ENCODE data around the gene POLR3F.
"Not testable (repeated sequence)": the region's sequence is repeated elsewhere in the genome, so short reads cannot be mapped to it uniquely, and the experiment has no call there.

The POLR3F gene

GRCh38 chr20:18515973-18516372 is 48.8 kb downstream of the POLR3F start:
- H3K27ac ChIP-seq = no peak overlapping the region
- TF ChIP-seq, protein P1, sequence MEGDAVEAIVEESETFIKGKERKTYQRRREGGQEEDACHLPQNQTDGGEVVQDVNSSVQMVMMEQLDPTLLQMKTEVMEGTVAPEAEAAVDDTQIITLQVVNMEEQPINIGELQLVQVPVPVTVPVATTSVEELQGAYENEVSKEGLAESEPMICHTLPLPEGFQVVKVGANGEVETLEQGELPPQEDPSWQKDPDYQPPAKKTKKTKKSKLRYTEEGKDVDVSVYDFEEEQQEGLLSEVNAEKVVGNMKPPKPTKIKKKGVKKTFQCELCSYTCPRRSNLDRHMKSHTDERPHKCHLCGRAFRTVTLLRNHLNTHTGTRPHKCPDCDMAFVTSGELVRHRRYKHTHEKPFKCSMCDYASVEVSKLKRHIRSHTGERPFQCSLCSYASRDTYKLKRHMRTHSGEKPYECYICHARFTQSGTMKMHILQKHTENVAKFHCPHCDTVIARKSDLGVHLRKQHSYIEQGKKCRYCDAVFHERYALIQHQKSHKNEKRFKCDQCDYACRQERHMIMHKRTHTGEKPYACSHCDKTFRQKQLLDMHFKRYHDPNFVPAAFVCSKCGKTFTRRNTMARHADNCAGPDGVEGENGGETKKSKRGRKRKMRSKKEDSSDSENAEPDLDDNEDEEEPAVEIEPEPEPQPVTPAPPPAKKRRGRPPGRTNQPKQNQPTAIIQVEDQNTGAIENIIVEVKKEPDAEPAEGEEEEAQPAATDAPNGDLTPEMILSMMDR (IDR thresholded peaks at IDR 0.05) = no peak
- H3K4me3 ChIP-seq = no peak overlapping the region
- no peak for DNase-seq (ENCODE audit: low spot score)

DNA sequence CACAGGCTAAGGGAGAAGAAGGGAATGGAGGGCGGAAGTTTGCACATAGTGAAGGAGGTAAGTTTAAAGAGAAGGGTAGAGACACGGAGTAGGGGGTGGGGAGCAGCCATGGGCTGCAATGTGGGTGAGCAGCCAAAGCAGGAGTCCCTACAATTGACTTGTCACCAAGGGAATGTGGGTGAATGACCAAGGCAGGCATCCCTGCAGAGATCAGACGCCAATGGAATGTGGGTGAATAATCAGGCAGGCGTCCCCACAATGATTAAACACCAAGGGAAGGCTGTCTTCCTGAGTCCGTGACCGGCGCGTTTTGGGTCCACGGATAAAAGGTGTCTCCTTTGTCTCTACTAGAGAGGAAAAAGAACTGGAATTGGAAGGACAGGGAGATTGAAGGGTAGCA is 54.9 kb downstream of the POLR3F start:
- H3K27ac ChIP-seq; H3K4me3 ChIP-seq; DNase-seq (ENCODE audit: low spot score): not testable (repeated sequence)

DNA sequence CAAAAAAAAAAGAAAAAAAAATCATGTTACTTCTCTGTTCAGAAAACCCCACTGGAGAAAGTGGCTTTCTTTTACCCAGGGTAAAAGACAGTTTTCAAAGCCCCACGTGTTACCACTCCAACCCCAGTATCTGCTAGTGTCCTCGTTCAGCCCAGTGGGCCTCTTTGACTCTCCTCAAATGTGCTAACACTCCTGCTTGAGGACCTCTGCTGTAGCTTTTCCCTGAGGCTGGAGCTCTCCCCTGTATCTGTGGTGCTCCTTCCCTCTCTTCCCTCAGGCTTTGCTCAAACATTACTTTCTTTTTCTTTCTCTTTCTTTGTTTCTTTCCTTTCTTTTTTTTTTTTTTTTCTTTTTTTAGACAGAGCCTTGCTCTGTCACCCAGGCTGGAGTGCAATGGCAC is 55.9 kb downstream of the POLR3F start:
- TF ChIP-seq, protein P1 (IDR thresholded peaks at IDR 0.05) = no peak
- H3K4me3 ChIP-seq = no peak overlapping the region
- DNase-seq (ENCODE audit: low spot score) = no peak
- H3K27ac ChIP-seq = no peak overlapping the region

DNA sequence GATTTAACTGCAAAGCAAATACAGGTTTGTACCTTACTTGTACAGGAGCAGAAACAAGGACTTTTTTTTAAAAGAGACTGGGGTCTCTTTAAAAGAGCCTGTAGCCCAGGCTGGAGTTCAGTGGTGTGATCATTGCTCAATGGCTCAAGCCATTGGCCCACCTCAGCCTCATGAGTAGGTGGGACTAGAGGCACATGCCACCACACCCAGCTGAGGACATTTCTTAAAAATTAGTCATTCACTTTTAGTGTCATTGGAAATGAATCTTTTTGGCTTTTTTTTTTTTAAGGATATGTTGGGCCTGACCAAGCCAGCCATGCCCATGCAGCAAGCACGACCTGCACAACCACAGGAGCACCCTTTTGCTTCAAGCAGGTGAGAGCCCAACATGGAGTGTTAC is 57.5 kb downstream of the POLR3F start:
- TF ChIP-seq, protein P1 (IDR thresholded peaks at IDR 0.05) = no peak
- DNase-seq (ENCODE audit: low spot score) = no peak

DNA sequence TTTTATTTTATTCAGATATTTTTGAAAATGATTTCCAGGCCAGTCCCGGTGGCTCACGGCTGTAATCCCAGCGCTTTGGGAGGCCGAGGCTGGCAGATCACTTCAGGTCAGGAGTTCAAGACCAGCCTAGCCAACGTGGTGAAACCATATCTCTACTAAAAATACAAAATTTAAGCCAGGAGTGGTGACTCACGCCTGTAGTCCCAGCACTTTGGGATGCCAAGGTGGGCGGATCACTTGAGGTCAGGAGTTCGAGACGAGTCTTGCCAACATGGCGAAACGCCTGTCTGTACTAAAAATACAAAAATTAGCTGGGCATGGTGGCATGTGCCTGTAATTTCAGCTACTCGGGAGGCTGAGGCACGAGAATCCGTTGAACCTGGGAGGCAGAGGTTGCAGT is 59.6 kb downstream of the POLR3F start:
- not testable (repeated sequence) for H3K27ac ChIP-seq; DNase-seq (ENCODE audit: low spot score); H3K4me3 ChIP-seq

More for the DNA sequence above, 57.5 kb downstream of the POLR3F start:
- Histone ChIP-seq H3K4me3 (no peak overlapping the region), H3K27ac (no peak overlapping the region)

DNA sequence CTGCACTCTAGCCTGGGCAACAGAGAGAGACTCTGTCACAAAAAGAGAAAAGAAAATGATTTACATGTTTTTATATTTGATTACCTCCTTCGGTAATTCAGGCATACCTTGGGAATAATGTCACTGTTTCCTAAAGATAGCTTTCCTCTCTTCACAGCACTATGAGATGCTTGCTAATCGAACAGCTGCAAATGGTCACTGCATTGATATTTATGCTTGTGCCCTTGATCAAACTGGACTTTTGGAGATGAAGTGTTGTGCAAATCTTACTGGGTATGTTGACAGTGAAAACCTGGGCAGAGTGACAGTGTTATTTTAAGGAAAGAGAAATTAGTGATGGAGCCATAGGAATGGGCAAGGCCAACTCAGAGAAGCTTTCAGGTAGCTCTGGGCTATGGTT is 60.1 kb downstream of the POLR3F start:
- no peak for DNase-seq (ENCODE audit: low spot score)
- no peak overlapping the region for H3K27ac ChIP-seq
- no peak overlapping the region for H3K4me3 ChIP-seq
- TF ChIP-seq, protein P1 (IDR thresholded peaks at IDR 0.05) = no peak

GRCh38 chr20:18527836-18528235 is 60.6 kb downstream of the POLR3F start:
- H3K27ac ChIP-seq = no peak overlapping the region
- DNase-seq (ENCODE audit: low spot score) = no peak
- TF ChIP-seq, protein P1 (IDR thresholded peaks at IDR 0.05) = no peak
- H3K4me3 ChIP-seq = no peak overlapping the region

- DNase-seq (ENCODE audit: low spot score) = no peak
- Histone ChIP-seq H3K4me3 (no peak overlapping the region), H3K27ac (no peak overlapping the region)
- TF ChIP-seq, protein P1 (IDR thresholded peaks at IDR 0.05) = no peak
Measured at GRCh38 chr20:18529041-18529440, 61.9 kb downstream of the POLR3F start.
